Osteoblast (primary cell): Measurements from ENCODE around the gene CDKAL1. TPM values are rescaled to one million over a fixed set of nuclear protein-coding genes. Genes with fewer than 3 reads are reported as not detected.

Source experiments
- DNase-seq: peaks from one replicate; pipeline ENCODE4 v3.0.0; 2011; ENCODE audit warnings: low spot score, mixed read lengths; ENCODE audit not compliant: insufficient read length; ENCODE audit errors: missing footprints
- H2AFZ ChIP-seq: 2 replicates; pipeline ENCODE4 v1.6.0; 2011; ENCODE audit warnings: mild to moderate bottlenecking, low read length
- H3K27ac ChIP-seq: 2 replicates; pipeline ENCODE4 v1.5.1; 2011; ENCODE audit warnings: mild to moderate bottlenecking, low read depth, low read length, moderate library complexity
- H3K27me3 ChIP-seq: 2 replicates; pipeline ENCODE4 v1.6.0; 2012; ENCODE audit warnings: mild to moderate bottlenecking, control low read depth, inconsistent platforms, low read length, moderate library complexity; ENCODE audit not compliant: insufficient read depth
- H3K36me3 ChIP-seq: 2 replicates; pipeline ENCODE4 v1.5.1; 2011; ENCODE audit warnings: mild to moderate bottlenecking, low read length, control low read depth, moderate library complexity; ENCODE audit not compliant: insufficient read depth
- H3K4me1 ChIP-seq: 2 replicates; pipeline ENCODE4 v1.5.1; 2011; ENCODE audit warnings: mild to moderate bottlenecking, low read length, control low read depth, moderate library complexity; ENCODE audit not compliant: insufficient read depth
- H3K4me2 ChIP-seq: 2 replicates; pipeline ENCODE4 v1.6.0; 2011; ENCODE audit warnings: mild to moderate bottlenecking, low read length; ENCODE audit not compliant: insufficient read depth
- H3K4me3 ChIP-seq: fragments of 200-600 bp; sonication (generic); 3 replicates; pipeline ENCODE4 v1.5.1; 2012; ENCODE audit warnings: mild to moderate bottlenecking, low read length, inconsistent platforms; ENCODE audit not compliant: insufficient read depth
- H3K79me2 ChIP-seq: 2 replicates; pipeline ENCODE4 v1.6.0; 2012; ENCODE audit warnings: mild to moderate bottlenecking, low read length, control low read depth, inconsistent platforms; ENCODE audit not compliant: insufficient read depth
- H3K9me3 ChIP-seq: 2 replicates; pipeline ENCODE4 v1.5.1; 2011; ENCODE audit warnings: low read depth, low read length, control low read depth
- H4K20me1 ChIP-seq: 2 replicates; pipeline ENCODE4 v1.6.0; 2012; ENCODE audit warnings: mild to moderate bottlenecking, low read length, control low read depth; ENCODE audit not compliant: insufficient read depth
- CTCF ChIP-seq: IDR thresholded peaks from 2 replicates; pipeline ENCODE4 v1.5.1; 2011; ENCODE audit warnings: mild to moderate bottlenecking, low read depth, low read length, moderate library complexity; ENCODE audit errors: extremely low read depth
- total RNA-seq: library from RNA; depleted of rRNA; stranded (reverse); fragments of >200 nt; gene quantifications from 2 replicates; pipeline ENCODE4 v1.2.3, GENCODE V29; 2012

Gene CDKAL1
- total RNA-seq, 1 donor = 18.5 TPM

- Histone ChIP-seq H3K79me2 (no peaks in the 10 kb centered on the region), H3K9me3 (no peaks in the 10 kb centered on the region), H3K27ac (peak overlapping the region; percentile 54), H3K27me3 (no peaks in the 10 kb centered on the region), H3K4me2 (peak overlapping the region; percentile 52), H2AFZ (no peak overlapping the region), H3K4me3 (no peak overlapping the region), H3K4me1 (peaks cover 37% of the 10 kb centered on the region), H4K20me1 (no peaks in the 10 kb centered on the region), H3K36me3 (no peaks in the 10 kb centered on the region)
- peak; percentile 30 for DNase-seq
- TF ChIP-seq CTCF = no peak
Measured at GRCh38 chr6:20620043-20620442, 85.8 kb downstream of the CDKAL1 start.

GRCh38 chr6:20623761-20624160, 89.5 kb downstream of the CDKAL1 start:
- Histone ChIP-seq H3K4me3 (no peak overlapping the region), H3K9me3 (no peaks in the 10 kb centered on the region), H4K20me1 (no peaks in the 10 kb centered on the region), H3K4me2 (no peak overlapping the region), H2AFZ (no peak overlapping the region), H3K4me1 (peaks cover 37% of the 10 kb centered on the region), H3K27me3 (no peaks in the 10 kb centered on the region), H3K27ac (peak overlapping the region; percentile 12), H3K36me3 (no peaks in the 10 kb centered on the region), H3K79me2 (no peaks in the 10 kb centered on the region)
- no peak for DNase-seq
- TF ChIP-seq CTCF = no peak

DNA sequence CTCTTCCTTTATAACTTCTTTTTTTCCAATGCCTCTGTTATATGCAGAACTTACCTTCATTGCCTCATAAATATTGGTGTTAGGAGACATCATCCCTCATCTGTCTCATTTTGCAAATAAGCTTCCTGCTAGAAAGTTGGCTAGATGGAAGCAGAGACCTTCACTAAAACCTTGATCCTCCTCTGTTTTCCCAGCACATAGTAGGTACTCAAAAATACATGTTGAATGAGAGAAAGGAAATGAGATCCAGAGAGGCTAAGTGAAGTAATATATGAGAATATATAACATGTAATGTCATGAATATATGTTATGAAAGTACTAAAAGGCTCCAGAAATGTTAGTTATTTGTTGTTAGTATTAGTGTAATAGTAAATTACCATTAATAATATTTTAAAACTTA, 91.9 kb downstream of the CDKAL1 start:
- Histone ChIP-seq H3K36me3 (no peaks in the 10 kb centered on the region), H3K9me3 (no peaks in the 10 kb centered on the region), H3K27me3 (no peaks in the 10 kb centered on the region), H4K20me1 (no peaks in the 10 kb centered on the region), H3K27ac (no peak overlapping the region), H3K79me2 (no peaks in the 10 kb centered on the region), H3K4me3 (no peak overlapping the region), H3K4me2 (no peak overlapping the region), H3K4me1 (peaks cover 18% of the 10 kb centered on the region), H2AFZ (no peak overlapping the region)
- no peak for DNase-seq
- no peak for TF ChIP-seq CTCF

- Histone ChIP-seq H3K9me3 (no peaks in the 10 kb centered on the region), H3K36me3 (no peaks in the 10 kb centered on the region), H3K27me3 (no peaks in the 10 kb centered on the region), H3K4me1 (peaks cover 6% of the 10 kb centered on the region), H3K4me2 (no peak overlapping the region), H2AFZ (no peak overlapping the region), H3K4me3 (no peak overlapping the region), H3K27ac (no peak overlapping the region), H4K20me1 (no peaks in the 10 kb centered on the region), H3K79me2 (peaks cover 2% of the 10 kb centered on the region)
- TF ChIP-seq CTCF = no peak
- DNase-seq = no peak
Measured at GRCh38 chr6:20629509-20629908, 95.3 kb downstream of the CDKAL1 start.
